MM.1S (cell line): ENCODE measurements around the gene TFR2.
A peak's percentile ranks its signal among the peaks of the same experiment; 100 is the strongest.

ENCODE experiments used
- DNase-seq: peaks from one replicate; pipeline ENCODE4 v3.0.0-alpha.2; 2015
- H2AFZ ChIP-seq: fragments of 300-600 bp; sonication (generic); 2 replicates; pipeline ENCODE4 v1.6.0; 2016; ENCODE audit warnings: antibody characterized with exemption, low read length
- H3F3A ChIP-seq: fragments of 300-600 bp; sonication (generic); 2 replicates; pipeline ENCODE4 v1.6.1; 2016; ENCODE audit warnings: mild to moderate bottlenecking, antibody characterized with exemption, low read length, moderate library complexity, mixed read lengths; ENCODE audit not compliant: insufficient read depth
- H3K27ac ChIP-seq: fragments of 300-600 bp; sonication (generic); 2 replicates; pipeline ENCODE4 v1.5.1; 2016; ENCODE audit warnings: mild to moderate bottlenecking, low read length
- H3K27me3 ChIP-seq: fragments of 300-600 bp; sonication (generic); replicated peaks from 2 replicates; pipeline ENCODE4 v1.6.0; 2016; ENCODE audit warnings: low read length; ENCODE audit not compliant: insufficient read depth
- H3K36me3 ChIP-seq: fragments of 300-600 bp; sonication (generic); replicated peaks from 2 replicates; pipeline ENCODE4 v1.6.1; 2016; ENCODE audit warnings: mild to moderate bottlenecking, low read length, mixed read lengths; ENCODE audit not compliant: insufficient read depth
- H3K4me1 ChIP-seq: fragments of 300-600 bp; sonication (generic); 2 replicates; pipeline ENCODE4 v1.6.1; 2016; ENCODE audit warnings: low read length, mixed read lengths
- H3K4me2 ChIP-seq: fragments of 300-600 bp; sonication (generic); 2 replicates; pipeline ENCODE4 v1.6.0; 2016; ENCODE audit warnings: low read depth, low read length
- H3K4me3 ChIP-seq: fragments of 300-600 bp; sonication (generic); 2 replicates; pipeline ENCODE4 v1.5.1; 2016; ENCODE audit warnings: low read length, mixed read lengths
- H3K79me2 ChIP-seq: fragments of 300-600 bp; sonication (generic); 2 replicates; pipeline ENCODE4 v1.6.1; 2016; ENCODE audit warnings: mixed run types, low read length, mixed read lengths
- H3K9ac ChIP-seq: fragments of 300-600 bp; sonication (generic); 2 replicates; pipeline ENCODE4 v1.6.1; 2016; ENCODE audit warnings: low read length, mixed read lengths
- H3K9me2 ChIP-seq: fragments of 300-600 bp; sonication (generic); replicated peaks from 2 replicates; pipeline ENCODE4 v1.6.1; 2016; ENCODE audit warnings: mild to moderate bottlenecking, low read length, mixed read lengths; ENCODE audit not compliant: insufficient read depth
- H3K9me3 ChIP-seq: fragments of 300-600 bp; sonication (generic); replicated peaks from 2 replicates; pipeline ENCODE4 v1.6.1; 2016; ENCODE audit warnings: mild to moderate bottlenecking, low read length, mixed read lengths; ENCODE audit not compliant: insufficient read depth
- H4K20me1 ChIP-seq: fragments of 300-600 bp; sonication (generic); 2 replicates; pipeline ENCODE4 v1.6.1; 2016; ENCODE audit warnings: mild to moderate bottlenecking, low read length, moderate library complexity, mixed read lengths; ENCODE audit not compliant: insufficient read depth
- EZH2 ChIP-seq: fragments of 300-600 bp; sonication (generic); optimal IDR thresholded peaks from 2 replicates; pipeline ENCODE3; 2017; ENCODE audit warnings: low read depth, mild to moderate bottlenecking, antibody characterized with exemption, low read length, mixed read lengths
- EZH2phosphoT487 ChIP-seq: fragments of 300-600 bp; sonication (generic); IDR thresholded peaks from 2 replicates; pipeline ENCODE4 v1.6.1; 2018; ENCODE audit warnings: antibody characterized with exemption, low read length
- TF ChIP-seq, protein P1 (sequence below): fragments of 300-600 bp; sonication (generic); IDR thresholded peaks from 2 replicates; pipeline ENCODE4 v1.5.1; 2016; ENCODE audit warnings: antibody characterized with exemption, low read length, mixed read lengths

The TFR2 gene

DNA sequence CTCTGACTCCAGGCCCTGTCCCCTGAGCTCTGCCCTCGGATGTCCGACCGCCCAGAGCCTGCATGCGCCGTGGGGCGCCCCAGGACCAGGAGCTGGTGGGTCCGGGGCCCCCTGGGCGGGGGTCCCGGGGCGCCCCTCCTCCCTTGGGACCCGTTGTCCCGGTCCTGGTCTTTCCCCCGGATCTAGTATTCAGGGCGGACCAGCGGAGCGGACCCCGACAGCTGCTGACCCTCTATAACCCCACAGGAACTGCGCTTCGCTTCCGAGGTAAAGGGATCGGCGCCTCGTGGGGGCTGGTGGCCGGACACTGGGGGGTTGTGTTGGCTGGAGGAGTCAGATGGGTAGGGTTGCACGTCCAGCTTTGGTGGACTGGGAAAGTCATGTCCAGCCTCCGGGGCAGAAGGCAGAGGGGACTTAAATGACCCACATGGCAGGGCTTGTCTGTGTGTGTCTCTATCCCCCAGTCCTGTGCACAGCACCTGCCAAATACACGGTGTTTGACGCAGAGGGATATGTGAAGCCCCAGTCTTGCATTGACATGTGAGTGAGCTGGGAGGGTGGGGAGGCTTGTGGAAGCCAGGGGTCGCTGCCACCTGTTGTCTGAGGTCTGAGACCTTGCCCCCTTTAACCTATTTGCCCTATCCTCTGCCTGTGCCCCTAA is 28.5 kb downstream of the TFR2 start:
- Histone ChIP-seq H4K20me1 (no peaks in the 10 kb centered on the region), H3K79me2 (no peaks in the 10 kb centered on the region), H2AFZ (peak overlapping the region; percentile 59), H3K36me3 (no peaks in the 10 kb centered on the region), H3K9me3 (no peaks in the 10 kb centered on the region), H3K27ac (no peak overlapping the region), H3K4me1 (no peaks in the 10 kb centered on the region), H3K9ac (peak overlapping the region; percentile 73; the same call in 1 of the 2 replicates), H3K27me3 (peaks cover 79% of the 10 kb centered on the region), H3K9me2 (no peaks in the 10 kb centered on the region), H3K4me2 (peak overlapping the region; percentile 96), H3K4me3 (peak overlapping the region; percentile 69), H3F3A (peaks cover 4% of the 10 kb centered on the region; the same call in 1 of the 2 replicates)
- TF ChIP-seq, protein P1, sequence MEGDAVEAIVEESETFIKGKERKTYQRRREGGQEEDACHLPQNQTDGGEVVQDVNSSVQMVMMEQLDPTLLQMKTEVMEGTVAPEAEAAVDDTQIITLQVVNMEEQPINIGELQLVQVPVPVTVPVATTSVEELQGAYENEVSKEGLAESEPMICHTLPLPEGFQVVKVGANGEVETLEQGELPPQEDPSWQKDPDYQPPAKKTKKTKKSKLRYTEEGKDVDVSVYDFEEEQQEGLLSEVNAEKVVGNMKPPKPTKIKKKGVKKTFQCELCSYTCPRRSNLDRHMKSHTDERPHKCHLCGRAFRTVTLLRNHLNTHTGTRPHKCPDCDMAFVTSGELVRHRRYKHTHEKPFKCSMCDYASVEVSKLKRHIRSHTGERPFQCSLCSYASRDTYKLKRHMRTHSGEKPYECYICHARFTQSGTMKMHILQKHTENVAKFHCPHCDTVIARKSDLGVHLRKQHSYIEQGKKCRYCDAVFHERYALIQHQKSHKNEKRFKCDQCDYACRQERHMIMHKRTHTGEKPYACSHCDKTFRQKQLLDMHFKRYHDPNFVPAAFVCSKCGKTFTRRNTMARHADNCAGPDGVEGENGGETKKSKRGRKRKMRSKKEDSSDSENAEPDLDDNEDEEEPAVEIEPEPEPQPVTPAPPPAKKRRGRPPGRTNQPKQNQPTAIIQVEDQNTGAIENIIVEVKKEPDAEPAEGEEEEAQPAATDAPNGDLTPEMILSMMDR: no peak
- TF ChIP-seq EZH2 (no peak), EZH2phosphoT487 (no peak)
- DNase-seq: no peak

GRCh38 chr7:100611983-100612729 is 29.2 kb downstream of the TFR2 start, which contains the start of gene MOSPD3:
TSS of gene MOSPD3 (plus strand) at chr7:100612540. CDS start at chr7:100612792, 252 bp downstream.
- Histone ChIP-seq H3K9me2 (no peaks in the 10 kb centered on the region), H3K9ac (peak within 1 kb of the TSS; percentile 73), H3K4me2 (peak within 1 kb of the TSS; percentile 96), H3K9me3 (no peaks in the 10 kb centered on the region), H4K20me1 (no peaks in the 10 kb centered on the region), H3K79me2 (no peaks in the 10 kb centered on the region), H3K4me3 (peak within 1 kb of the TSS; percentile 69), H3K27ac (peak within 1 kb of the TSS; percentile 76), H3K4me1 (no peaks in the 10 kb centered on the region), H2AFZ (peak within 1 kb of the TSS; percentile 59), H3K36me3 (no peaks in the 10 kb centered on the region), H3F3A (peaks cover 4% of the 10 kb centered on the region; the same call in 1 of the 2 replicates), H3K27me3 (peaks cover 79% of the 10 kb centered on the region)
- peak; percentile 100 for DNase-seq
- TF ChIP-seq, protein P1: no peak
- TF ChIP-seq EZH2phosphoT487 (no peak), EZH2 (no peak)

- H3K4me1 ChIP-seq: no peaks in the 10 kb centered on the region
- H3K4me2 ChIP-seq: no peak overlapping the region
- H2AFZ ChIP-seq: no peak overlapping the region
- H3K27ac ChIP-seq: no peak overlapping the region
- TF ChIP-seq, protein P1: no peak
- TF ChIP-seq EZH2 (no peak), EZH2phosphoT487 (no peak)
- H3K9me3 ChIP-seq: no peaks in the 10 kb centered on the region
- H3K9ac ChIP-seq: no peak overlapping the region
- peaks cover 4% of the 10 kb centered on the region; the same call in 1 of the 2 replicates for H3F3A ChIP-seq
- no peaks in the 10 kb centered on the region for H4K20me1 ChIP-seq
- H3K79me2 ChIP-seq: no peaks in the 10 kb centered on the region
- H3K27me3 ChIP-seq: peaks cover 81% of the 10 kb centered on the region
- no peaks in the 10 kb centered on the region for H3K9me2 ChIP-seq
- no peak overlapping the region for H3K4me3 ChIP-seq
- no peaks in the 10 kb centered on the region for H3K36me3 ChIP-seq
- no peak for DNase-seq
These were observed 31.4 kb downstream of the TFR2 start for GRCh38 chr7:100609958-100610357.
